Measurements from ENCODE around the gene ATP9B.

The ATP9B gene

DNA sequence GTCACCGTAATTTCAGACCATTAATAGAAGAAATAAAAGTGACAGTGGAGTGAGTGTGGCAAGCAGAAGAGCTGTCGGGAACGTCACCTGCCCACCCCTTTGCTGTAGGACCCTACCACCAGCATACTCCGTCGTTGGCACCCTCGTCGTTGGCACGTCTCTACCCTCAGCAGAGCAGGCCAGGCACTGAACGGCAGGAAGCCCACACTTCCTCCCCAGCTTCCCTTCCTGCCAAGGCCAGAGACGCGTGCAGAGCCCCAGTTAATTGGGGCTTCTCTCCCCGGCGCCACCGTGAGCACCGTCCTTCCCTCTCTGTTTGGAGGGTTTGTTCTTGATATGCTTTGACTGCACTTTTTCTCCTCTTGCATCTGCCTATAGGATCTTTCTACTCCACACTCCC, 299.5 kb downstream of the ATP9B start:
- DNase-seq = no peak

DNA sequence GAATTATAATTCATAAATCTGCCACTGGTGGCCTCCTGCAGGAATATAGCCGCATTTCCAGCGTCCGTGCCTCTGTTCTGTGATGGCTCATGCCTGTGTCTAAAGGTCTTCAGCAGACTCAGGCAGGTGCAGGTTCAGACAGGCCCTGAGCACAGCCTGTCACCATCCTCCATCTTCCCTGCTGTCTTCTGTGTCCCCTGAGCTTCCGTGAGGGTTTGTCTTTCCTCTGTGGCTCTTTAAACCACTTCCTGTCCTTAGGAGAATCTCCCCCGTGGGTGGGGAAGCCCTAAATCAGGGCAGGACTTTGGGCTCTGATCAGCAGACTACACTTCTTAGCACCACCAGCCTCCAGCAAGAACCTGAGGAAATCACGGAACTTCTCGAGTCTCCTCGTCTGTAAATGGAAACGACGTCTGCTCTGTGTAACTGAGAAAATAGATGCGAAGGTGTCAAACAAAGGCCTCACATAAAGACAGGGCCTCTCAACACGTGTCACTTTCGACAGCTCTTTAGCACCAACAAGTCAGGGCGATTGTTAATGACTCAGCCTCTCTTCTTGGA, 302.4 kb downstream of the ATP9B start:
- DNase-seq = peak; percentile 45

DNA sequence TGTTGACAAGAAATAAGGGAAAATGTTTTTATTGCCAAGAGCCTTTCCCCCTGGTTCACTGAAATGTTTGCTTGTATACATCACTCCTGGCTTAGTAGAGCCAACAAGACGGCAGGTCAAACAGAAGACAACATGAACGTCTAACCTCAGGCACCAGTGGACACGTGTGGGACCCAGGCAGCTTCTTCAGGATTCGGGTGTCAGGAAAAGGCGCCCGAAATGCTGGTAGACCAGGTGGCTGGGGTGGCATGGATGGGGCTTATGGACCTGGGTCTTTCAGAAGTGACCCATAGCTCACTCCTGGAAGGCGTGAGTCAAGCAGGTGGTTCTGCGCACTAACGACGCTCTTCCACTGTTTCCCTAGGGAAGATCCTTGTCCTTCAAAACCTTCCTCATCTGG, 303.3 kb downstream of the ATP9B start:
- DNase-seq = peak; percentile 28

DNA sequence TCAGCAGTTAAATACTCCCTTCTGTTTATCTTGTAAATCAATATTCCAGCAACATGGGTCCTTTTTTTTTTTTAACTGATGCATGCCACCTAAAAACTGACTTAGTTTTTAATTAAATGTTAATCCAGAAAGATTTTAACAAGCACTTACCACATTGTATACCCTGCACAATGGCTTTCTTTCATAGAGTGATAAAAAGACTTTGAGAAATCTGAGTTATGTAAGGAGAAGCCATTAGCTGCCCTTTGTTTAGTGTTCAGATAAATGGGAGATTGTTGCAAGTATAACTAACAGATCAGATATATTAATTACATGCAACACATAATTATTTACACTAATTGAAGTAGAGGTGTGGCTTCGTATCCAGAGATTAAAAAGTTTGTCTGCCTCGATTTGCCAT, 303.8 kb downstream of the ATP9B start:
- DNase-seq = no peak

DNA sequence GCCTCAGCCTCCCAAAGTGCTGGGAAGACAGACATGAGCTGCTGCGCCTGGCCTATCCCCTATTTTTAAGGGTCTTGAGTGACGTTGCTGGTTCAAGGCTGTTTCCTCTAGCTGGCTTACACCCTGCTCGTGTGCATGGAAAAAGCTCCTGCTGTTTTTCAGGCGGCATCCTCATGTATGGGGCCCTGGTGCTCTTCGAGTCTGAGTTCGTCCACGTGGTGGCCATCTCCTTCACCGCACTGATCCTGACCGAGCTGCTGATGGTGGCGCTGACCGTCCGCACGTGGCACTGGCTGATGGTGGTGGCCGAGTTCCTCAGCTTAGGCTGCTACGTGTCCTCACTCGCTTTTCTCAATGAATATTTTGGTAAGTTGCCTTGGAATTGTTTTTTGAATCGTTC, 304.5 kb downstream of the ATP9B start:
- peak; percentile 29 for DNase-seq

DNA sequence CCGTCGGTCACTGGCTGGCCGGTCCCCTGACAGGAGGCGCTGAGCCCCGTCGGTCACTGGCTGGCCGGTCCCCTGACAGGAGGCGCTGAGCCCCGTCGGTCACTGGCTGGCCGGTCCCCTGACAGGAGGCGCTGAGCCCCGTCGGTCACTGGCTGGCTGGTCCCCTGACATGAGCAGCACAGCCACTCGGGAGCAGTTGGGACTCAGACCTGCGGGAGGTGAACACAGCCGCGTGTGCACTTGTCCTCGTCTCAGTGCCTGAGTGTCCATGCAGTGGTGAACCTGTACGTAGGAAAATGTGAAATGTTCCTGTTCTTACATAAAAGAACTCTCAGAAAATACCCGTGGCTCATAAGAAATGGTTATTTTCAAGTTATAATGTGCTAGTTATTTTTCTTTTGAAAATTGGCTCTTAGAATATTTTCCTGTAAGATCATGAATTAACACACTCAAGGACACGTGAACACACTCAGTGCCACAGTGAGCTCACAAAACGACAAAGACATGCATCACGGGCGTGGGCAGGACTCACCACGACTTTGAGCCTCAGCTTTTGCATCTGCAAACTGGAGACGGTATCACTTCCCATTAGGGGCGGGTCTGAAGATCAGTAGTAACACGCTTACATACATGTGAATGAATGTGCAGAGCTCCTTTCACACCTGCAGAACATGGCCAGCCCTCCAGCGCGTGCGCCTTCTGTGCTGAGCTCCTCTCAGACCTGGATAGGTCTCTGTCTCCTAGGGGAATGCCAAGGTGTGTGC, 305.4 kb downstream of the ATP9B start:
- peak; percentile 45 for DNase-seq

DNA sequence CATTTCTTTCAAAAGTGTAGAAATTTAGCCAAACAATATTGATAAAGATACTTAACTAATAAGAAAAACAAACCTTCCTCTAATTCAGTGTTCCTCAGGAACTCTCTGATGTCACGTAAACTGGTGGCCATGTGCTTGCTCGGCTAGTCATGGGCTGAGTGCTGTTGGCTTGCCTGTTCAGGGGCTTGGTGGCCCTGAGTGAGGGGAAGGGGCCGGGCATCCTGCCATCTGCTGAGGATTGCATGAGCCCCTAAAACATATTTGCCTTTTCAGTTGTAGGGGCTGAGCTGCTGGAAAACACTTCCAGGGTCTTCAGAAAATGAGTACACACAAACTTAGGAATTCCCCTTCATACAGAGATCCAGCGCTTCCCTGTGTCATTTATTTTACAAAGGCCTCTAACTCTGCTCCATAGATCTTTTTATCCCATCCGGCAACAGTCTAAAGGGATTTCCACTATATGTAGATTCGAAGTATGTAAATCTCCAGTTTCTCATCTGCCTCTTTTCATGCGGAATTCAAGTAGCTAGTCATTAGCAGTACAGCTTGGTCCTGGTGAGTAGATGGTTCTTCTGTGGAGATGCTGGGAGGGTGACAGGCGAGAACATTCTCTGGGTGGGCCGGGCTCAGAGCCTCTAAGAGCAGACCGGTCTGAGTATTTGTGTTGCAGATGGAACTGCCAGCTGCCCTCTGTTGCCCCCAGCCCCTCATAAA, 306.4 kb downstream of the ATP9B start:
- DNase-seq = peak; percentile 33

DNA sequence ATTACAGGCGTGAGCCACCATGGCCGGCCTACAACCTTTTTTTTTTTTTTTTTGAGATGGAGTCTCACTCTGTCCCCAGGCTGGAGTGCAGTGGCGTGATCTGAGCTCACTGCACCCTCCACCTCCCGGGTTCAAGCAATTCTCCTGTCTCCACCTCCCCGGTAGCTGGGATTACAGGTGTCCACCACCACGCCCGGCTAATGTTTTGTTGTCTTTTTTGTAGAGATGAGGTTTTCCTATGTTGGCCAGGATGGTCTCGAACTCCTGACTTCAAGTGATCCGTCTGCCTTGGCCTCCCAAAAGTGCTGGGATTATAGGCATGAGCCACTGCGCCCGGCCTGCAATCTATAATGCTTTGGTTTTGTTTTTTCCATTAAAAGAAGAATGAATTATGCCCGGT, 307.5 kb downstream of the ATP9B start:
- DNase-seq = peak; percentile 33

DNA sequence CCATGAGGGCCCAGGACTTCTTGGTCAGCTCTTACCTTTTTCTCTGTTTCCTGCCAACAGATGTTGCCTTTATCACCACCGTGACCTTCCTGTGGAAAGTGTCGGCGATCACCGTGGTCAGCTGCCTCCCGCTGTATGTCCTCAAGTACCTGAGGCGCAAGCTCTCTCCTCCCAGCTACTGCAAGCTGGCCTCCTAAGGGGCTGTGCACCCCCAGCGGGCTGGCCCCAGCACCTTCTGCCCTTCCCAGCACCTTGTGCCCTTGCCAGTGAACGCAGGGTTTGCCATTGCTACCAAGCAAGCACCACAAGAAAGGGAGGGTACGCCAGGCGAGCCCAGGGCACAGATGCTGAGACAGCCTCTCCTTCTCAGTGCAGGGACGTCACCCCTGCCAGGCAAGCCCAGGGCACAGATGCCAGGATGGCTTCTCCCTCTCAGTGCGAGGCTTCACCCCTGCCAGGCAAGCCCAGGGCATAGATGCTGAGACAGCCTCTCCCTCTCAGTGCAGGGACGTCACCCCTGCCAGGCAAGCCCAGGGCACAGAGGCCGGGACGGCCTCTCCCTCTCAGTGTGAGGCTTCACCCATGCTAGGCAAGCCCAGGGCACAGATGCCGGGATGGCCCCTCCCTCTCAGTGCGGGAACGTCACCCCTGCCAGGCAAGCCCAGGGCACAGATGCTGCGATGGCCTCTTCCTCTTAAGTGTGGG, 308.1 kb downstream of the ATP9B start:
- DNase-seq = peak; percentile 46

DNA sequence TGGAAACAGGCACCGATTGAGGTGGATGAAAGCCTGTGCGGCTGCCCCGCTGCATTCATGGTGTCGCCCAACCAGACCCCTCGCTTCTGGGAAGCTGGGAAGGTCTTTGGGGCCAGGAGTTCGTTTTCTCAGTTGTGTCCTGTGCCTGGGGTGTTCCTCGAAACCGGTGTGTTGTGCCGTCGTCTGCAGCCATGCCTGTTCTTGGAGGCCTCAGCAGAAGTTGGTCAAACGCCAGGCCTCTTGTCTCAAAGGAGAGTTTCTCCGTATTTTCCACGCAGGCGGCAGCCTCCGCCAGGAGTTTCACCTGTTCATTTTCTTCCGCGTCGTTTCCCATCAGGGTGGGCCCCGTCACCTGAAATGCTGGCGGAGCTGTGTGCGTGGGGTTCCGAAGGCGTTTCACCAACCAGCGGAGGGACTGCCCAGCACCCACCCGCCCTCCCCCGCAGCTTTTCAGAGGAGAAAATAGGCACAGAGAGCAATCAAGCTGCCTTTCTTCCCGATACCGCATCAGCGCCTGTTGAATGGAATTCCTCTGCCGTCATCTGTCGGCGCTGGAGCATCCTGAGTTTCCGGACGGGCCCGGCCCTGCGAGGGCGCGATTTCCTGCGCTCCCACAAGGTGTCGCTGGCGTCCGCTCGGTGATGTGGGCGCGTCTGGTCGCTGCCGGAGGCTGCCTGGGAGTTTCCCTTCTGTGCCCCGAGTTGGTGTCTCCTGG, 309.5 kb downstream of the ATP9B start:
- peak; percentile 94 for DNase-seq

DNA sequence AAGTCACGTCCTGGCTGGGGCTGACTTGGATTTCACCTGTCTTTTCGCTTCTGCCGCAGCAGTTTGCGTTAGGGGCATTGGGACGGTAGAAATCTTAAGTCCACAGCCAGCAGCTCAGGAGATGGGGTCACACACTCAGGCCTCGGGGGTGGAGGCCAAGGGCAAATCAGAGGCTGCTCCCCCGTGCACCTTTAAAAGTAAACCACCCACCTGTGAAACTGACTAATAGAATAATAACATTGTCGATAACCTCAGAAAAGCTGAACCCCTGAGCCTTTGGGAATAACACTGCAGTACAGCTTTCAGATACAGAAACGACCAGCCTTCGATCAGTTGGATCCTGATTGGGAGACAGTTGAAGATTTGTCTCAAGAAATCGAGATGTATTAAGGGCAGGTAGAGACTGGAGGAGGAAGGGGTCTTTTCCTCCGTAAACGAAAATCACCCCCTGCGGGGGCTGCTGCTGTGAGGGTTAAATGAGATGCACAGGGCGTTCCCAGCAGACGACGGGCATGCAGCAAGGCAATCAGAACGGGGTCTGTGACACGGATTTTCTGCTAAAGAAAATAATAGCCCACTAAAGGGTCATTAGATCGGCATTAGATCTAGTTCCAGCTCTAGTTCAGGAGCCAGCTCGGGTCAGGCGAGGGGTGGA, 310.2 kb downstream of the ATP9B start:
- DNase-seq = no peak

DNA sequence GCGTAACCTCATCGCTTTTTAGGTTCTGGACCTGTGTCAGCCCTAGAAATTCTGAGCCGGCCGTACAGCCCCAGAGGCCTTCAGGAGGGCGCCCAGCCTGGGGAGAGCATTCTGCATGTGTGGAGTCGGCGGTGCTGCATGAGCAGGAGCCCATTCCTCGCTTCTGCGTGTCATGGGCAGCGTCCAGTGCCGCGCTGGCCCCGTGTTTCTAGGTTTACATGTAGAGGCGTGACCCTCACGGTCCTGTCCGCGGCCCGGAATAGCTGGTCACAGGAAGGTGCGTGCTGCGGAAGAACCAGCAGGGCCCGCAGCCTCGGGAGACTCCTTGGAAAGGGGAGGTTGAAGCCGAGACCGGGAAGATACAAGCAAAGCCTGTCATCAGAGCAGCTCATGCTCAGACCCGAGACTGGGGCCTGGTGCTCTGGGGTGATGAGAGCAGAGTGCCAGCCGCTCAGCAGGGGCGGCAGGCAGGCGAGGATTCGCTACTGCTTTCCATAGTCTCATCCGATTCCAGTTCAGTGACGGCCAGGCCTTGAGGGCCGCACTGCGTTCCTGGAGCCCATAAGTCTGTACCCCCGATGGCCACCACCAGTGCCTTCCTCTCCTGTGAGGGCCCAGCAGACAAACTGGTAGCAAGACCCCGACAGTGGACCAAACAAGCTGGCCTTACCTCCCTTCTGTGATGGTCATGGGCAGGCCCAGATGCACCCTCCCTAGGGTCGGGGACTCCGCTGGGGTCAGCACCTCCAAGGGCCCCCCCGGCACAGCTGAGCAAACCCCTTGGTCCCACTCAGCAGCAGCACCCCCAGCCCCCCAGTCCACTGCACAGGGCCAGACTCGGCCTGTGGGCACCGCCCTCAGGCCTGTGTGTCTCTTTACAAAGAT, 311.0 kb downstream of the ATP9B start:
- DNase-seq = no peak

DNA sequence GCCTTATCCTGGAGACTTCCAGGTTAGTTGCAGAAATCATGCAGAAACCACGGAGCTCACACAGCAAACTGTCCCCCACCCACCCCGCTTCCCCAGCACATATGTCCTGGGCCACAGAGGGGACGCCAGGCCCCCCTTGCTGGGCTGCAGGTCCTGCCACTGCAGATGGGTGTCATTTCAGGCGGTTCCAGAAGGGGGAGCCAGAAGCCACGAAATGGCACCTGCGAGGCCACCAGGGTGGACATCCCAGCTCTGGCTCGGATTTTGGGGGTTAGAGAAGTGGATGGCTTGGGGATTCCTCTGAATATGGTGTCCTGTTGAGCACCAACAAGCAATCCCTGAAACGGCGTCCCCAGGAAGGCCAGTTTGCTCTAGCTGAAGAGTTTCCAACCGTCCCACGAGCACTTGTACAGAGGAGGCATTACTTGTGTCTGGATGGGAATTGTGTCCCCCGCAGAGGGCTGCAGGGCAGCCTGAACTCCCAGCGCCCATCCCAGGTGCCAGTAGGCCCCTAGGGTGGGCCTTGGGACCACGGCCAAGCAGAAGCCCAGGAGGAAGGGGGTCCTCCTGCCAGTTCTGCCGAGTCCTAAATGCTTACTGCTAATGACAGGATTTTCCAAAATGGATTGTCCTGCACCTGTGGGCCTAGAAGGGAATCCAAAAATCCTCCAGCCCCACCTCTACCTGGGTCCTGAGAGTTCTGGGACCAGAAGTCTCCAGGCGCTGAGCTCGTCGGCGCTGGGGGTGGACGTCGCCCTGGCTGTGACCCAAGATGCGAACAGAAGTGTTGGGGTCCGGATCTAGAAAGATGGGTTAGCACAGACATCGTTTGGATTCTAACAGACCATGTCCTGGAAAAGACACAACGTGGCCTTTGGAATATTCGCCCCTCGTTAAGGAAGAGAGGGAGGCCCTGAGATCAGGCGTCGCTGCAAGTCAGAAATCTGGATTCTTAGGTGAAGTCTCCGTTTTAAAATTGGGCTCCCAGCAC, 311.9 kb downstream of the ATP9B start:
- DNase-seq = peak; percentile 91

DNA sequence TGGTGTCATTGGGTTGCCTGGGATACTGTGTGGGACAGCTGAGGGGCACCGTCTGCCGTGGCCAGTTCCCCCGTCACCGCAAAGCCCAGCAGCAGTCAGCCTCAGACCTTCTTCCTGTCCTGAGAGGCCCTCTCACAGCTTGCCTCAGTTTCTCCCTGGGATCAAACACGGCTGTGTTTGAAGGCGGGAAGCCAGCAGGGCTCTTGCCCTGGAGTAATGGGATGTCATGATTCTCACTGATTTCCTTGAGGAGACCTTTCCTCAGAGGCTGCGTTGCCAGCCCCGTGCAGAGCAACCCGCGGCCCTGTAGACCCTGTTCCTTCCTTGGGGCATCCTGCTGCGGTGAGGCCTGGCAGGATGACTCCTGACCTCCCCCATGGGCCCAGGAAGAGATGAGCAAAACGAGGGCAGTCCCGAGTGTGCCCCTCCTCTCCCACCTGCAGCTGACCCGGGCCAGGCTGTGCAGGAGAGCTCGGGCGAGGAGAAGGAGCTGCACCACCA, 312.7 kb downstream of the ATP9B start:
- DNase-seq = no peak

DNA sequence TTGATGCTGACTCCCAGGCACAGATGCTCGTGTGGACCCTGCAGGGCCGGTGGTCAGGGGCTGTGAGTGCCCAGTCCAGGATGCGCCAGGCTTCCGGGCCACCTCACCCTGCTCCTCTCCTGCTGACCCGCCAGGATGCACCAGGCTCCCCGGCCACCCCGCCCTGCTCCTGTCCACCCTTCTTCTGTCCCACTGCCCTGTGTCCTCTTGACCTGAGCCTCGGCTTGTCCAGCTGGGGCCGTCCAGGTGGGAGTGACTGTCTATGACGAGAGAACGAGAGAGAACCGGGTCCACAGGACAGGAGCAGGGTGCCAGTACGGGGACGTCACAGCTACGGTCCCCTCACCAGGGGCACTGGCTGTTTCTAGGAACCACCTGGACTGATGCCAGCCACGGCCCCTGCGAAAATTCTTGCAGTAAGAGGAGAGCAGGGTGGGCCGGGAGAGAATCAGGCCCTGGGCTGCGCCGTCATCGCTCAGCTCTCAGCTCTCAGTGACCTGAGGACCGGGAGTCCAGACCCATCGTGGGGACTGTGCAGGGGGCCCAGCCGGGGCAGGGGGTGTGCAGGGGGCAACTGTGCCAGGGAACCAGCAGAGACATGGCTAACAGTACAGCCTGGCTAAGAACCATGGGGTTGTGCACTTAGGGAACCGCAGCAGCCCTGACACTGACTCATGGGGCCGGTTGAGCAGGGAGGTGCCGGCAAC, 313.6 kb downstream of the ATP9B start:
- no peak for DNase-seq

DNA sequence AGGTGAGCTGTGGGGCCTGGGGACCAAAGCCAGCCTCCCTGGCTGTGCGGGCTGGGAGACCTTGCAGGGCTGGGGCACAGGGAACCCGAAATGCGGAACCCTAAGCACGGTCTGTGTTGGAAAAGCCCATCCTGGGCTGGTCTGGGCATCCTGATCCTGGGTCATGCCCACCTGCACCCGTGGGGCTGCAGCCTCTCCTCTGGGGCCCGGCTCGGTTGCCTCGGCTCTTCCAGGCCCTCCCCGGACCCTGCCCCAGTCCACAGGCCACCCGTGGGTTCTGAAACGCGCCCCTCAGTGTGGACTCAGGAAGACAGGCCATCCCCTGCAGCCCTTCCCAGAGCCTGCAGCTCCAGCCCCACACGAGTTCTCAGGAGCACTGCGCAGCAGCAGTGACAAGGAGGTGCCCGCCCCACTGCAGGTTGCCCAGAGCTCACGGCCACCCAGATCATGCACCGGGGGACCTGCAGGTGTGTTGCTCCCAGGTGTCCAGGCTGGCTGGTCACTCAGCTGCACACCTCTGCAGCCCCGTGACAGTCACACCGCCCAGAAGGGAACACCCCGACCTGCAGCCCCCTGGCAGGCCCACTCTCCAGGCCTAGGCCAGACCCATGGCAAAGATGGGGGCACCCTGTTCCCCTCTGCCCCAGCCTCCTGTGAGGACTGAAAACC, 314.3 kb downstream of the ATP9B start:
- DNase-seq = no peak

DNA sequence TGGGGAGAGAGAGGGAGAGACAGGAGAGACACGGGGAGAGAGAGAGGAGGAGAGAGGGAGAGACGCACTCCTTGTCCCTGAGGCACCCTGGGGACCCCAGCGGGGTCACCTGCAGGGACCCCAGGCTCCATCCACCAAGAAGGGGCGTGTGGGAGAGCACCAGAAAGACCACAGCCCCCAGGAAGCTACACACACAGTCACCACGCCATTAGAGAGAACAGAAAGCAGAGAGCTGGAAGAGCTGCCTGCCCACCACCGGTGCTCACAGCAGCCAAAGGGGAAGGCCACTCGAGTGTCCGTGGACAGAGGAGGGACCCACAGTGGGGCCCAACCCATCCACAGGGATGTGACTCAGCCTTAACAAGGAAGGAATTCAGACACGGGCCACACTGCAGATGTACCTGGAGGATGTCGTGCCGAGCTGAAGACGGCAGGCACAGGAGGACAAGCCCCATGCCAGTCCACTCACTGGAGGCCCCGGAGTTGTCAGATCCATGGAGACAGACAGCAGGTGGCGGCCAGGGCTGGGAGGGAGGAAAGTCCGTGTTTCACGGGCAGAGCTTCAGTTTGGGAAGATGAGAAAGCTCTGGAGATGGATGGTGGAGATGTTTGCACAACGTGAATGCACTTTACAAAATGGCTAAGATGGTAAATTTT, 315.1 kb downstream of the ATP9B start:
- DNase-seq = peak; percentile 33

DNA sequence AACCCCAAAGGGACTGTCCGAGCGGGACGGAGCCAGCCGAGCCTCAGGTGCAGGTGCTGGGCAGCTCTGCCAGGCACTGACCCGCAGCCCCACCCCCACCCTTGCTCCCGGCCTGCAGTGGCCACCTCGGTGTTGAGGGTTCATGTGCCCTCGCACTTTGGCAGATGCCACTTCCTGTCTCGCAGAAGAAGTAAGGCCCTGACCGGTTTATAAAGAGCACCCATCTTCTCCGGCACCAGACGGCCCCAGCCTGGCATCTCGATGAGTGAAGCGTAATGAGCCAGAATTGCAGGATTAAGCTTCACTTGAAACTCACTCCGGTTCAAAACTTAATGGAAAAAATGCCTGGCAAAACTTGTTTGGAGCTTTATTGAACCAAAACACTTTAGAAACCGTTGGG, 315.6 kb downstream of the ATP9B start:
- DNase-seq = no peak

All from activated CD8-positive, alpha-beta memory T cell treated with anti-CD3 and anti-CD28 coated beads, Interleukin-2, amount 50 U/mL, for 48 hours (primary cell).